Epithelial cell of esophagus (primary cell): Measurements from ENCODE around the gene ELOB.
A peak's percentile ranks its signal among the peaks of the same experiment; 100 is the strongest.

Experiments used
- DNase-seq: peaks from one replicate; pipeline ENCODE4 v3.0.0; 2010; ENCODE audit warnings: low read depth
- H3K4me3 ChIP-seq: 2 replicates; pipeline ENCODE4 v1.5.1; 2011; ENCODE audit warnings: mild to moderate bottlenecking, low read length, control low read depth
- TF ChIP-seq, protein P1 (sequence below): IDR thresholded peaks from 2 replicates; pipeline ENCODE4 v1.5.1; 2011; ENCODE audit warnings: low read depth, mild to moderate bottlenecking, low read length, control low read depth, inconsistent platforms; ENCODE audit not compliant: insufficient read depth; ENCODE audit errors: missing control alignments

ELOB gene

GRCh38 chr16:2770057-2770951 is 6.8 kb downstream of the ELOB start:
- TF ChIP-seq, protein P1, sequence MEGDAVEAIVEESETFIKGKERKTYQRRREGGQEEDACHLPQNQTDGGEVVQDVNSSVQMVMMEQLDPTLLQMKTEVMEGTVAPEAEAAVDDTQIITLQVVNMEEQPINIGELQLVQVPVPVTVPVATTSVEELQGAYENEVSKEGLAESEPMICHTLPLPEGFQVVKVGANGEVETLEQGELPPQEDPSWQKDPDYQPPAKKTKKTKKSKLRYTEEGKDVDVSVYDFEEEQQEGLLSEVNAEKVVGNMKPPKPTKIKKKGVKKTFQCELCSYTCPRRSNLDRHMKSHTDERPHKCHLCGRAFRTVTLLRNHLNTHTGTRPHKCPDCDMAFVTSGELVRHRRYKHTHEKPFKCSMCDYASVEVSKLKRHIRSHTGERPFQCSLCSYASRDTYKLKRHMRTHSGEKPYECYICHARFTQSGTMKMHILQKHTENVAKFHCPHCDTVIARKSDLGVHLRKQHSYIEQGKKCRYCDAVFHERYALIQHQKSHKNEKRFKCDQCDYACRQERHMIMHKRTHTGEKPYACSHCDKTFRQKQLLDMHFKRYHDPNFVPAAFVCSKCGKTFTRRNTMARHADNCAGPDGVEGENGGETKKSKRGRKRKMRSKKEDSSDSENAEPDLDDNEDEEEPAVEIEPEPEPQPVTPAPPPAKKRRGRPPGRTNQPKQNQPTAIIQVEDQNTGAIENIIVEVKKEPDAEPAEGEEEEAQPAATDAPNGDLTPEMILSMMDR: peak; percentile 17
- DNase-seq: peak; percentile 23
- no peak overlapping the region for H3K4me3 ChIP-seq

DNA sequence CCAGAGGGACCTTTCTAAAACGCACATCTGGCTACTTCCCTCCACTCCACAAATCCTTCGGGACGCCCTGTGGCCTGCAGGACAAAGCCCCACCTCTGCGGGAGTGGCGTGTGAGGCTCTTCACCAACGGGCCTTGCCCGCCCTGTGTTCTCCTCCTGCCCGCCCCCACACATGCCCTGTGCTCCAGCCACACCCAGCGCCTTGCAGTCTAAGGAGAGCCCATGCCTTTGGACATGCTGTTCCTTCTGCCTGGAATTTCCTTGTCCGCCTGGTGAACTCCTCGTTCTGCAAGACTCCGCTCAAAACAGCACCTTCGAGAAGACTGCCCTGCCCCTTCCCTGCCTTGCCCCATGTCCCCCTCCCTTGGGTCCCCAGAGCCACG is 7.4 kb downstream of the ELOB start:
- H3K4me3 ChIP-seq: no peak overlapping the region
- TF ChIP-seq, protein P1: no peak
- DNase-seq: peak; percentile 82

- H3K4me3 ChIP-seq: no peak overlapping the region
- TF ChIP-seq, protein P1: no peak
- DNase-seq: peak; percentile 24
These were observed 8.0 kb downstream of the ELOB start for GRCh38 chr16:2769100-2769529.

GRCh38 chr16:2768403-2769089 is 8.5 kb downstream of the ELOB start:
- DNase-seq: peak; percentile 75
- TF ChIP-seq, protein P1: no peak
- no peak overlapping the region for H3K4me3 ChIP-seq

GRCh38 chr16:2767891-2768290 is 9.2 kb downstream of the ELOB start:
- TF ChIP-seq, protein P1: no peak
- DNase-seq: peak; percentile 62
- no peak overlapping the region for H3K4me3 ChIP-seq

- TF ChIP-seq, protein P1: no peak
- no peak overlapping the region for H3K4me3 ChIP-seq
- no peak for DNase-seq
These were observed 9.8 kb downstream of the ELOB start for GRCh38 chr16:2767140-2767731.
